Measurements from ENCODE around the gene SHISA6. TPM values are rescaled to one million over a fixed set of nuclear protein-coding genes. Genes with fewer than 3 reads are reported as not detected.

The SHISA6 gene
- total and polyA plus RNA-seq, 7 donors: 0.22 to 1.8 (median 0.40) TPM

DNA sequence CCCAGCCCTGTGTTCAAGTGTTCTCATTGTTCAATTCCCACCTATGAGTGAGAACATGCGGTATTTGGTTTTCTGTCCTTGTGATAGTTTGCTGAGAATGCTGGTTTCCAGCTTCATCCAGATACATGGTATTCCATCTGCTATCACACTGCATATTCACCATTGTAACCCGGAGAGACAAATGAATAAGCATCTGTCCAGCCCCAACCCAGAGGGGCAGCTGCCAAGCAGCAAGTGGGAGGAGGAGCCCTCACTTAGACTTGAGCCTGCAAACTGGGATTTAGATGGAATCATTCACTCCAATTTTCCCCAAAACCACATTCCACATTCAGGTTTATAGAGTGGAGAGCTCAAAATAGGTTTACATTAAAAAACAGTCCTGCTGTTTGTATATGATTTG is 41.6 kb downstream of the SHISA6 start:
- no peak for DNase-seq
- TF ChIP-seq, protein P1, sequence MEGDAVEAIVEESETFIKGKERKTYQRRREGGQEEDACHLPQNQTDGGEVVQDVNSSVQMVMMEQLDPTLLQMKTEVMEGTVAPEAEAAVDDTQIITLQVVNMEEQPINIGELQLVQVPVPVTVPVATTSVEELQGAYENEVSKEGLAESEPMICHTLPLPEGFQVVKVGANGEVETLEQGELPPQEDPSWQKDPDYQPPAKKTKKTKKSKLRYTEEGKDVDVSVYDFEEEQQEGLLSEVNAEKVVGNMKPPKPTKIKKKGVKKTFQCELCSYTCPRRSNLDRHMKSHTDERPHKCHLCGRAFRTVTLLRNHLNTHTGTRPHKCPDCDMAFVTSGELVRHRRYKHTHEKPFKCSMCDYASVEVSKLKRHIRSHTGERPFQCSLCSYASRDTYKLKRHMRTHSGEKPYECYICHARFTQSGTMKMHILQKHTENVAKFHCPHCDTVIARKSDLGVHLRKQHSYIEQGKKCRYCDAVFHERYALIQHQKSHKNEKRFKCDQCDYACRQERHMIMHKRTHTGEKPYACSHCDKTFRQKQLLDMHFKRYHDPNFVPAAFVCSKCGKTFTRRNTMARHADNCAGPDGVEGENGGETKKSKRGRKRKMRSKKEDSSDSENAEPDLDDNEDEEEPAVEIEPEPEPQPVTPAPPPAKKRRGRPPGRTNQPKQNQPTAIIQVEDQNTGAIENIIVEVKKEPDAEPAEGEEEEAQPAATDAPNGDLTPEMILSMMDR (IDR thresholded peaks at IDR 0.05): no peak
- no peak overlapping the region for H3K4me3 ChIP-seq
- peaks cover 6% of the 10 kb centered on the region for H3K9me3 ChIP-seq
- H3K36me3 ChIP-seq (ENCODE audit: insufficient read depth in 1 of 2, low read depth in 1 of 2): no peaks in the 10 kb centered on the region
- H3K27me3 ChIP-seq (ENCODE audit: insufficient read depth in 3 of 3, low read length in 2 of 3): no peaks in the 10 kb centered on the region
- intact Hi-C loops (cut with DNase I): no loop called here
- no peaks in the 10 kb centered on the region for H3K4me1 ChIP-seq
- no peak overlapping the region for H3K27ac ChIP-seq
- 86 to 90% (median 88%) methylated on average over 2 of the region's 2 CpGs for WGBS, 3 donors
- ATAC-seq: no peak

DNA sequence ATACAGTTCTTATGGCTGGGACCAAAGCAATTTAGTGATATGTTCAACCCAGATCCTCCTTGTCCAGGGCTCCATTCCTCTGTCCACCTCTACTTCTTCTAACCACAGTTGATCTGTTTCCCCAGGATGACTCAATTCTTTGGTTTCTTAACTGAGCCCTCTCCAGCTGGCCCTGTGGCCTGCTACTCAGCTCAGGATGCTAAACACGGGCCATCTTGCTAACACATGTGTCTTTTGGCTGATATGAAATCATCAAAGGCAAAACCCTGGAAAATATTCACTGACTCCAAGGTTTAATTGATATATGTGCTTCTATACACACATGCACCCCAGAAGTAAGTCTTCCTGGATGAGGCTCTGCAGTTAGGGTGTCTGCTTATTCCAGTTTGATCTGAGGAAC is 43.8 kb downstream of the SHISA6 start:
- 50 to 77% (median 56%) methylated on average over 1 of the region's 1 CpG for WGBS, 3 donors
- H3K27ac ChIP-seq: no peak overlapping the region
- H3K27me3 ChIP-seq (ENCODE audit: insufficient read depth in 3 of 3, low read length in 2 of 3): no peaks in the 10 kb centered on the region
- no peak overlapping the region for H3K4me3 ChIP-seq
- intact Hi-C loops (cut with DNase I): no loop called here
- no peak for ATAC-seq
- H3K36me3 ChIP-seq (ENCODE audit: insufficient read depth in 1 of 2, low read depth in 1 of 2): no peaks in the 10 kb centered on the region
- TF ChIP-seq, protein P1 (IDR thresholded peaks at IDR 0.05): no peak
- H3K4me1 ChIP-seq: no peaks in the 10 kb centered on the region
- no peak for DNase-seq
- peaks cover 6% of the 10 kb centered on the region for H3K9me3 ChIP-seq

DNA sequence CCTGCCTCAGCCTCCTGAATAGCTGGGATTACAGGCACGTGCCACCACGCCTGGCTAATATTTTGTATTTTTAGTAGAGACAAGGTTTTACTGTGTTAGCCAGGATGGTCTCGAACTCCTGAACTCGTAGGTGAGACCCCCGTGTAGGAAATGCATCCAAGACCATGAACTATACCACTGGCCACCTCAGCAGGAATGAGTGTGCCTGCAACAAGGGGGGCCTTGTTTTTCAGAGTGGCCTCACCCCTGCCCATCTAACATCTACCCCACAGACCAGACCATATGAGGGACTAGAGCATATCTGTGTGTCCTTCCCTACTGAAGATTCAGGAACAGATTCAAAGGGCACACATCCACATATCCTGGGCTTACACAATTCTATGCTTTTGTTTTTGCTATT is 44.9 kb downstream of the SHISA6 start:
- Histone ChIP-seq H3K36me3 (ENCODE audit: insufficient read depth in 1 of 2, low read depth in 1 of 2) (no peaks in the 10 kb centered on the region), H3K4me1 (no peaks in the 10 kb centered on the region), H3K27me3 (ENCODE audit: insufficient read depth in 3 of 3, low read length in 2 of 3) (no peaks in the 10 kb centered on the region), H3K27ac (no peak overlapping the region), H3K9me3 (peaks cover 4% of the 10 kb centered on the region), H3K4me3 (no peak overlapping the region)
- DNase-seq (no peak), ATAC-seq (no peak)
- TF ChIP-seq, protein P1 (IDR thresholded peaks at IDR 0.05): no peak
- intact Hi-C loops (cut with DNase I): no loop called here
- 83 to 87% (median 86%) methylated on average over 5 of the region's 5 CpGs for WGBS, 3 donors

DNA sequence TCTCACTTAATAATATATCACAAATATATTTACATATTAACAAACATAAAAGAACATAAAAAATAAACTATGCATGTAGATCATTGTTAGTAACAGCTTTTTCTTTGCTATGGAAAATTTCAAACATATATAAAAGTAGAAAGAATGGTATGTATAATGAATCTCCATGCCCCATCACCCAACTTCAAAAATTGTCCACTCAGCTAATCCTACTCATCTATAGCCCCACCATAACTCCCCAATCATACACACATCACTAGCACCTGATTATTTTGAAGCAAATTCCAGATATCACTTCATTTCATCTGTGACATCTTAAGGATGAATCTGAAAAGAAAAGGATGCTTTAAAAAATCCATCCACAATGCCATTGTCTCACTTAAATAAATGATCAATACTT is 46.8 kb downstream of the SHISA6 start:
- TF ChIP-seq, protein P1 (IDR thresholded peaks at IDR 0.05): no peak
- Histone ChIP-seq H3K4me3 (no peak overlapping the region), H3K27ac (no peak overlapping the region), H3K4me1 (no peaks in the 10 kb centered on the region), H3K9me3 (no peaks in the 10 kb centered on the region), H3K36me3 (ENCODE audit: insufficient read depth in 1 of 2, low read depth in 1 of 2) (no peaks in the 10 kb centered on the region), H3K27me3 (ENCODE audit: insufficient read depth in 3 of 3, low read length in 2 of 3) (no peaks in the 10 kb centered on the region)
- ATAC-seq: no peak
- no peak for DNase-seq
- intact Hi-C loops (cut with DNase I): no loop called here

DNA sequence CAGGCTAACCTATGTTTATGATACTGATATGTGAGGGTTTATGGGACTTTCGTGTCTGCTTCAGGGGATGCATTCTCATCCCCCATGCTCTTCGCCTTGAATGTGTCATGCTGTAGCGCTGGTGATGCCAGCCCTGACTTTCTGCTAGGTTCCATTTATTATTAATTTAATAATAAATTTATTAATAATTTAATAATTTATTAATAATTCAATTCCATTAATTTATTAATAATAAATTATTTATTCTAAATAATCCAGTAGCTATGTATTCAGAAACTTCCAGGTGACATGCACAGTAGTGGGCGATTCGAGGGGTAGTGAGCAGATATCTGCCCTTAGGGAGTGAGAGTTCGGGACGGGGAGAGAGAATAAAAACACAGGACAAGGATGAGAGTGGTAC is 49.8 kb downstream of the SHISA6 start:
- ATAC-seq (no peak), DNase-seq (no peak)
- H3K27me3 ChIP-seq (ENCODE audit: insufficient read depth in 3 of 3, low read length in 2 of 3): no peaks in the 10 kb centered on the region
- H3K36me3 ChIP-seq (ENCODE audit: insufficient read depth in 1 of 2, low read depth in 1 of 2): no peaks in the 10 kb centered on the region
- H3K9me3 ChIP-seq: no peaks in the 10 kb centered on the region
- intact Hi-C loops (cut with DNase I): no loop called here
- H3K27ac ChIP-seq: no peak overlapping the region
- H3K4me3 ChIP-seq: no peak overlapping the region
- no peaks in the 10 kb centered on the region for H3K4me1 ChIP-seq
- WGBS, 3 donors: 93 to 97% (median 93%) methylated on average over 7 of the region's 7 CpGs
- TF ChIP-seq, protein P1 (IDR thresholded peaks at IDR 0.05): no peak
